NT2/D1 (cell line): ENCODE results near the gene AP3B1.
"Not testable (repeated sequence)": the region's sequence is repeated elsewhere in the genome, so short reads cannot be mapped to it uniquely, and the experiment has no call there.

ENCODE experiments used
- DNase-seq: peaks from one replicate; pipeline ENCODE4 v3.0.0-alpha.2; 2011; ENCODE audit warnings: low read depth, low spot score
- H3K27me3 ChIP-seq: 2 replicates; pipeline ENCODE4 v1.6.0; 2011; ENCODE audit warnings: mild to moderate bottlenecking; ENCODE audit not compliant: insufficient read length, insufficient read depth
- H3K36me3 ChIP-seq: 2 replicates; pipeline ENCODE4 v1.6.1; 2011; ENCODE audit warnings: mild to moderate bottlenecking, low read length, mixed read lengths; ENCODE audit not compliant: insufficient read depth, insufficient read length
- H3K4me1 ChIP-seq: 2 replicates; pipeline ENCODE4 v1.5.1; 2011; ENCODE audit not compliant: insufficient read depth, insufficient read length
- H3K4me3 ChIP-seq: 2 replicates; pipeline ENCODE4 v1.5.1; 2011; ENCODE audit warnings: low read depth; ENCODE audit not compliant: insufficient read length
- H3K9ac ChIP-seq: 2 replicates; pipeline ENCODE4 v1.6.0; 2011; ENCODE audit warnings: low read depth; ENCODE audit not compliant: insufficient read length
- H3K9me3 ChIP-seq: 2 replicates; pipeline ENCODE4 v1.5.1; 2011; ENCODE audit warnings: mild to moderate bottlenecking, low read length; ENCODE audit not compliant: insufficient read depth
- SUZ12 ChIP-seq: IDR thresholded peaks from 2 replicates; pipeline ENCODE4 v1.6.1; 2011; ENCODE audit not compliant: insufficient read length, insufficient read depth; ENCODE audit errors: extremely low read depth
- YY1 ChIP-seq: IDR thresholded peaks from 2 replicates; pipeline ENCODE4 v1.6.1; 2011; ENCODE audit not compliant: insufficient read length, insufficient read depth
- ZNF274 ChIP-seq: IDR thresholded peaks from 2 replicates; pipeline ENCODE4 v1.6.1; 2011; ENCODE audit warnings: mild to moderate bottlenecking, low read depth, low read length

Gene AP3B1

DNA sequence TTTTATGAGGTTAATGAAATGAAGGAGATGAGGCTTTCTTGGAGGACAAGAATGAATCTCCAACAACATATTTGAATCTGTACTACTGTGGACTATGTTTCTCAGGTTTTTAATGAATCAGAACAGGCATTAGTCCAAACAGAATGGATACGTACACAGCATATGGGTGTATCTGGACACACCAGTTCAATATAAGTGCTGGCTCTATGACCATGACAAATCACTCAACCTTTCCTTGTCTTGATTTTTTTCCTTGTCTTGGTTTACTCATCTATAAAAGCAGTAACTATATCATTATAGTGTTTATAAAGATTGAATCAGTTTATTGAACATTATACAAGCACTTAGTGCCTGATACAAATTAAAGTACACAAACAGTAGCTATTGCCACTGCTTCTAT is 104.1 kb downstream of the AP3B1 start:
- DNase-seq, result no peak
- no peak overlapping the region for H3K9ac ChIP-seq
- no peak for TF ChIP-seq SUZ12
- TF ChIP-seq ZNF274, result no peak
- no peak for TF ChIP-seq YY1
- H3K9me3 ChIP-seq, result no peaks in the 10 kb centered on the region
- H3K27me3 ChIP-seq, result no peaks in the 10 kb centered on the region
- H3K4me1 ChIP-seq, result no peaks in the 10 kb centered on the region
- H3K4me3 ChIP-seq, result no peak overlapping the region
- no peaks in the 10 kb centered on the region for H3K36me3 ChIP-seq

DNA sequence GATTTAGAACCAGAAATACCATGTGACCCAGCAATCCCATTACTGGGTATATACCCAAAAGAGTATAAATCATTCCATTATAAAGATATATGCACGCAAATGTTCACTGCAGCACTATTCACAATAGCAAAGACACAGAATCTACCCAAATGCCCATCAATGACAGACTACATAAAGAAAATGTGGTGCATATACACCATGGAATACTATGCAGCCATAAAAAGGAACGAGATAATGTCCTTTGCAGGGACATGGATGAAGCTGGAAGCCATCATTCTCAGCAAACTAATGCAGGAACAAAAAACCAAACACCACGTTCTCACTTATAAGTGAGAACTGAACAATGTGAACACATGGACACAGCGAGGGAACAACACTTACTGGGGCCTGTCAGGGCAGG is 105.8 kb downstream of the AP3B1 start:
- H3K9me3 ChIP-seq, H3K9ac ChIP-seq, H3K4me1 ChIP-seq, H3K4me3 ChIP-seq, DNase-seq, H3K27me3 ChIP-seq, H3K36me3 ChIP-seq: not testable (repeated sequence)

DNA sequence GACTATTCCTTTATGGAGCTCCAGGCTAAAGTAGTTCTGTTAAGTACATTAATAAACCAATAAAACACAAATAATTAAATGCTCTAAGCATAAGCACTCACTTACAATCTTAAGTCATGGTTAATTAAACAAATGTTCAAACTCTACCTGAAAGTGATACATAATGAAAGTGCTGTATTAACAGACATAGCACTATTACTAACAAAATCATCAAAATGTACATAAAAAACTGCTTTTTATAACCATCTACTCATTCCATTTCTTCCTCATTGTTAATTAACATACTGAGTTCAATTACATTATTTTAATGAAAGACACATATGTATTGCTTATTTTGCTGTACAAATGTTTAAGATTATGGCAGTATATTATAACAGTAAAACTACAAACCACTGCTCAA is 107.3 kb downstream of the AP3B1 start:
- no peak overlapping the region for H3K9ac ChIP-seq
- no peak for DNase-seq
- TF ChIP-seq YY1 (no peak), ZNF274 (no peak), SUZ12 (no peak)
- no peaks in the 10 kb centered on the region for H3K36me3 ChIP-seq
- H3K4me3 ChIP-seq, result no peak overlapping the region
- no peaks in the 10 kb centered on the region for H3K27me3 ChIP-seq
- no peaks in the 10 kb centered on the region for H3K4me1 ChIP-seq
- no peaks in the 10 kb centered on the region for H3K9me3 ChIP-seq

DNA sequence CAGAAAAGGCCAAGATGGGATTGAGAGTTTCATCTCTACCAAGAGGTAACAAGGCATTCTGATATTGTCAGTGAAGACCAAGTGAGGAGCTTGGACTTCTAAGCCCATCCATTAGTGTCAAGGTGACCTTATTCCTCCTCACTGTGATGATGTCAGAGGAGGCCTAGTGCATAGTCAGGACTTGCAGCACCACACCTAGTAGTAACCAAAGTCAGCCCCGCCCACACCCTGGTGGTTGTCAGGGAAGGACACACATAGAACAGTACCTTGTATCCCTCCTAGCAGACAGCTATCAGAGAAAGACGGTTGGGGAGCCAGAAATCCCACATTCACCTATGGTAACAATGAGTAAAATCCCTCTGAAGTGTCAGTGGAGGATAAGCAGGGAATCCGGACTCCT is 111.7 kb downstream of the AP3B1 start:
- no peak for DNase-seq
- H3K4me1 ChIP-seq, result no peaks in the 10 kb centered on the region
- TF ChIP-seq ZNF274, result no peak
- no peak for TF ChIP-seq SUZ12
- TF ChIP-seq YY1, result no peak

DNA sequence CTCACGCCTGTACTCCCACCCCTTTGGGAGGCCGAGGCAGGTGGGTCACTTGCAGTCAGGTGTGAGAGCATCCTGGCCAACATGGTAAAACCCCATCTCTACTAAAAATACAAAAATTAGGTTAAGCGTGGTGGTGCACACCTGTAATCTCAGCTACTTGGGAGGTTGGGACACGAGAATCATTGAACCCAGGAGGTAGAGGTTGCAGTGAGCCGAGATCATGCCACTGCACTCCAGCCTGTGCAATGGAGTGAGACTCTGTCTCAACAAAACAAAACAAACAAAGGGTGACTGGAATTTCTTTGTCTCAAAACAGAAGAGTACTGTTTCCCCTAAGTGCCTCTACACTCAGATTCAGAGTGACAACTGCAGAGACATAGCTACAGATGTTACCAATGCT is 116.1 kb downstream of the AP3B1 start:
- Histone ChIP-seq H3K27me3 (no peaks in the 10 kb centered on the region), H3K9ac (no peak overlapping the region), H3K4me1 (no peaks in the 10 kb centered on the region), H3K9me3 (no peaks in the 10 kb centered on the region; the same call in 1 of the 2 replicates), H3K4me3 (no peak overlapping the region), H3K36me3 (peaks cover 16% of the 10 kb centered on the region)
- DNase-seq, result no peak
- TF ChIP-seq YY1 (no peak), ZNF274 (no peak), SUZ12 (no peak)

More for the DNA sequence above, 111.7 kb downstream of the AP3B1 start:
- Histone ChIP-seq H3K36me3 (peaks cover 4% of the 10 kb centered on the region), H3K9me3 (no peaks in the 10 kb centered on the region), H3K27me3 (no peaks in the 10 kb centered on the region), H3K4me3 (no peak overlapping the region), H3K9ac (no peak overlapping the region)

DNA sequence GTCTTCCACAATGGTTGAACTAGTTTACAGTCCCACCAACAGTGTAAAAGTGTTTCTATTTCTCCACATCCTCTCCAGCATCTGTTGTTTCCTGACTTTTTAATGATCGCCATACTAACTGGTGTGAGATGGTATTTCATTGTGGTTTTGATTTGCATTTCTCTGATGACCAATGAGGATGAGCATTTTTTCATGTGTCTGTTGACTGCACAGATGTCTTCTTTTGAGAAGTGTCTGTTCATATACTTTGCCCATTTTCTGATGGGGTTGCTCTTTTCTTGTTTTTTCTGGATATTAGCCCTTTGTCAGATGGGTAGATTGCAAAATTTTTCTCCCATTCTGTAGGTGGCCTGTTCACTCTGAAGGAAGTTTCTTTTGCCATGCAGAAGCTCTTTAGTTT is 124.2 kb downstream of the AP3B1 start:
- peaks cover 16% of the 10 kb centered on the region for H3K36me3 ChIP-seq
- not testable (repeated sequence) for H3K9me3 ChIP-seq, H3K4me3 ChIP-seq, DNase-seq, H3K4me1 ChIP-seq, H3K27me3 ChIP-seq, H3K9ac ChIP-seq

DNA sequence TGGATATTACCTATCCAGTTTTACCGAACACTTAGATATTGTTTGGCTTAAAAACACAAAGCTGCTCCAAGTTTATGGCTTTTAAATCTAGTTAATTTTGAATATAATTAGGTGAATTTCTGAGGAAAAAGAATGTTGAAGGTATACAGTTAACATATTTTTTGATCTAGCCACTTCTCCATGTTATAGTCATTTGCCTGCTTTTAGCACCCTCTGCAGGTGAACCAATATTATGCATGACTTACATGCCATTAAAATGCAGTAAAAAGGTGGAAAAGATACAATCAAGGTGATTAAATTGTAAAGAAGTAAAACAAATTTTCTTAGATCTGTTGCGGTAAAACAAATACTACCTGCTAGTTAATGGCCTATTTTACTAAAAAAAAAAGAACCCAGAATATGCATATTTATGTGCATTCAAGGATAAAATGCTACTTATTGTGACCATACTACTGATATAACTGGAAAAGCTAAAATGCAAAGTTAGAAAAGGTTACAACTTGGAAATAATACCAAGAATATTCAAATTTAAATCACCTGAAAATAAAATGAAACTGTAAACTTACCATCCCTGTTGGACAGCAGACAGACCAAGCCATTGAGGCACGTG is 132.1 kb downstream of the AP3B1 start:
- no peaks in the 10 kb centered on the region for H3K27me3 ChIP-seq
- H3K9ac ChIP-seq, result no peak overlapping the region
- no peaks in the 10 kb centered on the region for H3K4me1 ChIP-seq
- TF ChIP-seq YY1 (no peak), ZNF274 (no peak), SUZ12 (no peak)
- peak; percentile 1 for DNase-seq
- H3K4me3 ChIP-seq, result no peak overlapping the region
- H3K9me3 ChIP-seq, result no peaks in the 10 kb centered on the region
- peaks cover 4% of the 10 kb centered on the region for H3K36me3 ChIP-seq

DNA sequence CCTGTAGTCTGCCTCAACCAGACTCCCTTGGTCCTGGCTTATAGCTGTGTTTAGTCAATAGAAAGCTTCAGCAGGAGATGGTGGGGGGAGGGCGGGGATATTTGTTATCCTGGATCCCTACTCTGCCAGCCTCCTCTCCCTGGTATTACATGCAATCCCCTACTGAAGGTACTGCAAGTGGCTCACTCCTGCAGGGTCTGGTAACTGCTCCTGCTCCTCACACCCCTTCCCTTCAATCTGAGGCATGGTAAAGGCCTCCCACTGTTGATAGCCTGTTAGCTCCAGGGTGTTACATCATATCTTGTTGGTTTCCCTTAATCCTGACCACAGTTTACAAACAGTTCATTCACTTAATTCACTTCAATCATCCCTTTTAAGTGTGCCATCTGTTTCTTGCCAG is 137.5 kb downstream of the AP3B1 start:
- TF ChIP-seq YY1 (no peak), SUZ12 (no peak), ZNF274 (no peak)
- Histone ChIP-seq H3K36me3 (peaks cover 35% of the 10 kb centered on the region), H3K4me1 (no peaks in the 10 kb centered on the region)

More for the DNA sequence above, 137.5 kb downstream of the AP3B1 start:
- no peak overlapping the region for H3K4me3 ChIP-seq
- DNase-seq, result no peak
- H3K27me3 ChIP-seq, result no peaks in the 10 kb centered on the region
- H3K9ac ChIP-seq, result no peak overlapping the region
- no peaks in the 10 kb centered on the region for H3K9me3 ChIP-seq
